Measurements from ENCODE around the gene SHISAL2A. TPM values are rescaled to one million over a fixed set of nuclear protein-coding genes. Genes with fewer than 3 reads are reported as not detected.

Gene SHISAL2A
- total and polyA plus RNA-seq, 7 donors = 0.13 to 1.6 (median 0.28) TPM

DNA sequence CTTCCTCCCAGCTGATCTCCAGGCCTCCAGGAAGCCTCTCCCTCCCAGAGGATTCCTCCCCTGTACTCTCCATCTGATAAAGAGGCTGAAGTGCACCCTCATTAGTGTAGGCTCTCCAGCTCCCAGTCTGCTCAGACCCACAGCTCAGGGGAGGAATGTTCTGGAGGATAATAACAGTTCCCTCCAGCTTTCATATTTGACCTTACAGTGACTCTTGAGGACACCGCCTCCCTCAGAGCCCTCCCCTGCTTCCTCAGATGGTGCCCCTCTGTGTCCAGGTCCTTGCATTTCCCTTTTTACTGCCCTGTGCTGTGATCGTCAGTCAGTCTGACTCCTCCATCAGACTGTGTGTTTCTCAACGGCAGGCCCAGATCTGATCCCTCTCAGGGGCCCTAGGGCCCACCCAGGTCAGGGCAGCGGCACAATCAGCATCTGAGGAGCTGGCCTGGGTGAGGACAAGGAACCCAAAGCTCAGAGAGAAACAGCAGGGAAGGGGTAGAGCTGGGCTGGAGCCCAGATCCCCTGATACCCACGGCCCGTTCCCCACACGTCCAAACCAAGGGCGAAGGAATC, 1.1 kb upstream of the SHISAL2A start:
- Histone ChIP-seq H3K36me3 (ENCODE audit: insufficient read depth in 1 of 2, low read depth in 1 of 2) (no peaks in the 10 kb centered on the region), H3K4me3 (no peak overlapping the region), H3K27ac (no peak overlapping the region), H3K27me3 (ENCODE audit: insufficient read depth in 3 of 3, low read length in 2 of 3) (no peaks in the 10 kb centered on the region), H3K9me3 (no peaks in the 10 kb centered on the region), H3K4me1 (peaks cover 4% of the 10 kb centered on the region)
- intact Hi-C loops (cut with DNase I) = no loop called here
- 87 to 90% (median 88%) methylated on average over 8 of the region's 8 CpGs for WGBS, 3 donors
- ATAC-seq (no peak), DNase-seq (no peak)
- TF ChIP-seq, protein P1, sequence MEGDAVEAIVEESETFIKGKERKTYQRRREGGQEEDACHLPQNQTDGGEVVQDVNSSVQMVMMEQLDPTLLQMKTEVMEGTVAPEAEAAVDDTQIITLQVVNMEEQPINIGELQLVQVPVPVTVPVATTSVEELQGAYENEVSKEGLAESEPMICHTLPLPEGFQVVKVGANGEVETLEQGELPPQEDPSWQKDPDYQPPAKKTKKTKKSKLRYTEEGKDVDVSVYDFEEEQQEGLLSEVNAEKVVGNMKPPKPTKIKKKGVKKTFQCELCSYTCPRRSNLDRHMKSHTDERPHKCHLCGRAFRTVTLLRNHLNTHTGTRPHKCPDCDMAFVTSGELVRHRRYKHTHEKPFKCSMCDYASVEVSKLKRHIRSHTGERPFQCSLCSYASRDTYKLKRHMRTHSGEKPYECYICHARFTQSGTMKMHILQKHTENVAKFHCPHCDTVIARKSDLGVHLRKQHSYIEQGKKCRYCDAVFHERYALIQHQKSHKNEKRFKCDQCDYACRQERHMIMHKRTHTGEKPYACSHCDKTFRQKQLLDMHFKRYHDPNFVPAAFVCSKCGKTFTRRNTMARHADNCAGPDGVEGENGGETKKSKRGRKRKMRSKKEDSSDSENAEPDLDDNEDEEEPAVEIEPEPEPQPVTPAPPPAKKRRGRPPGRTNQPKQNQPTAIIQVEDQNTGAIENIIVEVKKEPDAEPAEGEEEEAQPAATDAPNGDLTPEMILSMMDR (IDR thresholded peaks at IDR 0.05) = no peak

DNA sequence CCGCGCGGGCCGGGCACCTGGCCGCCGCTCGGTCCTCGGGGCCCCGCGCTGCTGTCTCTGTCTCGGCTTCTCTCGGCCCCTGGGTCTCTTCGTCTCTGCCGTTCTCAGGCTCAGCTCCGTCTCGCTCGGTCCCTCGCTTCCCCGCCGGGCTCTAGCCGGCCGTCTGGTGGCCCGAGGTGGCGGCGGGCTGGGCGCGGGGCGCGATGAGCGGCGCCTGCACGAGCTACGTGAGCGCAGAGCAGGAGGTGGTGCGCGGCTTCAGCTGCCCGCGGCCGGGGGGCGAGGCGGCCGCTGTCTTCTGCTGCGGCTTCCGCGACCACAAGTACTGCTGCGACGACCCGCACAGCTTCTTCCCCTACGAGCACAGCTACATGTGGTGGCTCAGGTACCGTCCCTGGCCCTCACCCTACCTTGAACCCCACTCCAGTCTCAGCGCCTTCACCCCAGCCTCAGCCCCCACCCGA, 355 bp downstream of the SHISAL2A start:
- ATAC-seq = peak; percentile 36 to 61 (median 46)
- 6 to 14% (median 7%) methylated on average over 31 to 52 of the region's 52 CpGs for WGBS, 3 donors
- Histone ChIP-seq H3K4me3 (peak overlapping the region; percentile 69), H3K27me3 (ENCODE audit: insufficient read depth in 3 of 3, low read length in 2 of 3) (no peaks in the 10 kb centered on the region), H3K4me1 (peaks cover 8% of the 10 kb centered on the region), H3K27ac (peak overlapping the region; percentile 16), H3K36me3 (ENCODE audit: insufficient read depth in 1 of 2, low read depth in 1 of 2) (no peaks in the 10 kb centered on the region), H3K9me3 (no peaks in the 10 kb centered on the region)
- TF ChIP-seq, protein P1 (IDR thresholded peaks at IDR 0.05) = no peak
- intact Hi-C loops (cut with DNase I) = no loop called here
- peak in 1 of 2 donors; percentile 14 for DNase-seq

DNA sequence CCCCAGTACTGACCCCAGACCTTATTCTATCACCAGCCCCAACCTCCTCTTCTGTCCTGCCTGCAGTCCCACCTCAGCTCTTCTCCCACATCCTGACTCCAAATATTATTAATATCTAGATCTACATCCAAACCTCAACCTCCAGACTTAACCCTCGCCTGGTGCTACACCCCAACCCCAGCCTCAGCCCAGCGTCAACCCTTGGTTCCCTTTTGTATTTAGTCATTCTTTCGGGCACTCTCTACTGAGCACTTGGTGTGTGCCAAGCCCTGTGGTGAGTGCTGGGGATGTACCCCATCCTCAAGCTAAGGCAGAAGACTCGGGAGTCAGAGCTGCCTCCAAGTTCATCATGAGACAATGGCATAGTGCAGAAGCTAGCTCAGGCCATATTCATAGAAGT, 1.1 kb downstream of the SHISAL2A start:
- H3K36me3 ChIP-seq (ENCODE audit: insufficient read depth in 1 of 2, low read depth in 1 of 2) = no peaks in the 10 kb centered on the region
- H3K4me3 ChIP-seq = no peak overlapping the region
- no peak overlapping the region for H3K27ac ChIP-seq
- no peak for ATAC-seq
- intact Hi-C loops (cut with DNase I) = no loop called here
- no peaks in the 10 kb centered on the region for H3K9me3 ChIP-seq
- DNase-seq = no peak
- 91 to 93% (median 93%) methylated on average over 4 of the region's 4 CpGs for WGBS, 3 donors
- TF ChIP-seq, protein P1 (IDR thresholded peaks at IDR 0.05) = no peak
- H3K4me1 ChIP-seq = peaks cover 8% of the 10 kb centered on the region
- no peaks in the 10 kb centered on the region for H3K27me3 ChIP-seq (ENCODE audit: insufficient read depth in 3 of 3, low read length in 2 of 3)

DNA sequence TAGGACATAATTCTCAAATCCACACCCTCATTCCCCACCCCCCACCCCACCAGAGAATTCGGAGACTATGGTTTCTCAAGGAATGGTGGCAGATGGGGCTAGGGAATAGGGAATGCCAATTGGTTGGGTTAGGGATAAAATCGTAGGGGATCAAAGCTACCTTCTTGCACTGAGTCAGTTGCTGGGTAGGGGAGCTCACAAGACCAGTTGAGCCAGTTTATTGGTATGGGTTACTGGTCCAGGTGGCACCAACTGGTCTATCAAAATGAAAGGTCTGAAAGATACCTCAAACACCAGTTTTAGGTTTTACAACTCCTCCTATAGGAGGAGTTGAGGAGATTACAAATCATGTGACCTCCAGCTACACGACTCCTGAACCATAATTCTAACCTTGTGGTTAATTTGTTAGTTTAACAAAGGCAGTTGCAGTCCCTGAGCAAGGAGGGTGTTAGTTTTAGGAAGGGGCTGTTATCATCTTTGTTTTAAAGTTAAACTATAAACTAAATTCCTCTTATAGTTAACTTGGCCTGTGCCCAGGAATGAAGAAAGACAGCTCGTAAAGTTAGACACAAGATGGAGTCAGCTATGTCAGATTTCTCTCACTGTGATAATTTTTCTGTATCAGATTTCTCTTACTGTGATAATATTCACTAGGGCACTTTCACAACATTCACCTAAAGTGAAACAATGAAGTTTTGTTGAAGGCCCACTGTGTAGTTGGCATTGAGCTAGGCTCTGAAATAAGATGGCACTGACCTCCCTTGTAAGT, 2.5 kb downstream of the SHISAL2A start:
- ATAC-seq (no peak), DNase-seq (no peak)
- TF ChIP-seq, protein P1 (IDR thresholded peaks at IDR 0.05) = no peak
- no peaks in the 10 kb centered on the region for H3K9me3 ChIP-seq
- intact Hi-C loops (cut with DNase I) = no loop called here
- no peak overlapping the region for H3K27ac ChIP-seq
- H3K27me3 ChIP-seq (ENCODE audit: insufficient read depth in 3 of 3, low read length in 2 of 3) = no peaks in the 10 kb centered on the region
- H3K36me3 ChIP-seq (ENCODE audit: insufficient read depth in 1 of 2, low read depth in 1 of 2) = no peaks in the 10 kb centered on the region
- H3K4me3 ChIP-seq = no peak overlapping the region
- H3K4me1 ChIP-seq = peaks cover 8% of the 10 kb centered on the region
- 77 to 90% (median 84%) methylated on average over 4 of the region's 4 CpGs for WGBS, 3 donors

Data from psoas muscle (tissue), 8 donors.